GM23248 (cell line): ENCODE measurements around the gene FTO. TPM values are rescaled to one million over a fixed set of nuclear protein-coding genes. Genes with fewer than 3 reads are reported as not detected.

Experiments
- DNase-seq: peaks from one replicate; pipeline ENCODE4 v3.0.0-alpha.2; 2015
- H2AFZ ChIP-seq: fragments of 200-600 bp; sonication (generic); 2 replicates; pipeline ENCODE4 v1.6.1; 2016; ENCODE audit warnings: antibody characterized with exemption
- H3F3A ChIP-seq: fragments of 200-600 bp; sonication (generic); 2 replicates; pipeline ENCODE4 v1.6.1; 2016; ENCODE audit warnings: mild to moderate bottlenecking, antibody characterized with exemption, mixed run types; ENCODE audit not compliant: insufficient read depth
- H3K27ac ChIP-seq: fragments of 200-600 bp; sonication (generic); 2 replicates; pipeline ENCODE4 v1.5.1; 2016; ENCODE audit warnings: mild to moderate bottlenecking
- H3K27me3 ChIP-seq: fragments of 200-600 bp; sonication (generic); replicated peaks from 2 replicates; pipeline ENCODE4 v1.6.1; 2016; ENCODE audit warnings: mild to moderate bottlenecking; ENCODE audit not compliant: insufficient read depth
- H3K36me3 ChIP-seq: fragments of 200-600 bp; sonication (generic); 2 replicates; pipeline ENCODE4 v1.6.1; 2016; ENCODE audit warnings: low read depth, mild to moderate bottlenecking
- H3K4me1 ChIP-seq: fragments of 200-600 bp; sonication (generic); 2 replicates; pipeline ENCODE4 v1.6.1; 2016; ENCODE audit warnings: mild to moderate bottlenecking; ENCODE audit not compliant: insufficient read depth
- H3K4me2 ChIP-seq: fragments of 200-600 bp; sonication (generic); one replicate; pipeline ENCODE4 v1.6.1; 2016; ENCODE audit warnings: mild to moderate bottlenecking; ENCODE audit not compliant: unreplicated experiment
- H3K4me3 ChIP-seq: fragments of 200-600 bp; sonication (generic); 2 replicates; pipeline ENCODE4 v1.5.1; 2016; ENCODE audit warnings: mild to moderate bottlenecking
- H3K79me2 ChIP-seq: fragments of 200-600 bp; sonication (generic); 2 replicates; pipeline ENCODE4 v1.6.1; 2016; ENCODE audit warnings: mild to moderate bottlenecking; ENCODE audit not compliant: insufficient read depth
- H3K9ac ChIP-seq: fragments of 200-600 bp; sonication (generic); 2 replicates; pipeline ENCODE4 v1.6.1; 2016; ENCODE audit warnings: mild to moderate bottlenecking
- H3K9me2 ChIP-seq: fragments of 200-600 bp; sonication (generic); 2 replicates; pipeline ENCODE4 v1.6.1; 2016; ENCODE audit warnings: mixed run types, mild to moderate bottlenecking, moderate library complexity; ENCODE audit not compliant: insufficient read depth
- H3K9me3 ChIP-seq: fragments of 200-600 bp; sonication (generic); one replicate; pipeline ENCODE4 v1.6.1; 2017; ENCODE audit warnings: low read depth
- H4K20me1 ChIP-seq: fragments of 200-600 bp; sonication (generic); 2 replicates; pipeline ENCODE4 v1.6.0; 2016; ENCODE audit not compliant: insufficient read depth
- EZH2 ChIP-seq: fragments of 200-600 bp; sonication (generic); IDR thresholded peaks from 2 replicates; pipeline ENCODE4 v1.6.1; 2018; ENCODE audit warnings: antibody characterized with exemption, mild to moderate bottlenecking; ENCODE audit not compliant: insufficient read depth, poor library complexity, severe bottlenecking
- EZH2phosphoT487 ChIP-seq: fragments of 200-600 bp; sonication (generic); IDR thresholded peaks from 2 replicates; pipeline ENCODE4 v1.6.1; 2018; ENCODE audit warnings: antibody characterized with exemption, moderate library complexity, mild to moderate bottlenecking, low read depth; ENCODE audit not compliant: insufficient read depth
- WGBS, 2 experiments: methylation state at CpG; one replicate each; pipeline ENCODE4 v1.1.6; 2015 to 2017; ENCODE audit warnings: low lambda C conversion rate in 2 of 2, low coverage in 1 of 2; ENCODE audit errors: missing lambda C conversion rate in 2 of 2; 5-methylcytosine and 5-hydroxymethylcytosine counted together
- in situ Hi-C: fragments of 300-500 bp; cut with MboI; formaldehyde crosslinking; loops from 2 replicates; pipeline ENCODE4 v1.15.0; 2020
- polyA plus RNA-seq: library from polyadenylated mRNA; unstranded; fragments of >200 nt; fragmentation: Nextera tagmentation; extraction: Ambion mirVana; gene quantifications from 2 replicates; pipeline ENCODE4 v1.2.1, GENCODE V29; 2016
- total RNA-seq: library from RNA; depleted of rRNA; stranded (reverse); fragments of >200 nt; shearing (Covaris generic); gene quantifications from 2 replicates; pipeline ENCODE4 v1.2.3, GENCODE V29; 2014

FTO gene
- total and polyA plus RNA-seq, 2 experiments from 2014 or later: 85.3 to 99.2 TPM

DNA sequence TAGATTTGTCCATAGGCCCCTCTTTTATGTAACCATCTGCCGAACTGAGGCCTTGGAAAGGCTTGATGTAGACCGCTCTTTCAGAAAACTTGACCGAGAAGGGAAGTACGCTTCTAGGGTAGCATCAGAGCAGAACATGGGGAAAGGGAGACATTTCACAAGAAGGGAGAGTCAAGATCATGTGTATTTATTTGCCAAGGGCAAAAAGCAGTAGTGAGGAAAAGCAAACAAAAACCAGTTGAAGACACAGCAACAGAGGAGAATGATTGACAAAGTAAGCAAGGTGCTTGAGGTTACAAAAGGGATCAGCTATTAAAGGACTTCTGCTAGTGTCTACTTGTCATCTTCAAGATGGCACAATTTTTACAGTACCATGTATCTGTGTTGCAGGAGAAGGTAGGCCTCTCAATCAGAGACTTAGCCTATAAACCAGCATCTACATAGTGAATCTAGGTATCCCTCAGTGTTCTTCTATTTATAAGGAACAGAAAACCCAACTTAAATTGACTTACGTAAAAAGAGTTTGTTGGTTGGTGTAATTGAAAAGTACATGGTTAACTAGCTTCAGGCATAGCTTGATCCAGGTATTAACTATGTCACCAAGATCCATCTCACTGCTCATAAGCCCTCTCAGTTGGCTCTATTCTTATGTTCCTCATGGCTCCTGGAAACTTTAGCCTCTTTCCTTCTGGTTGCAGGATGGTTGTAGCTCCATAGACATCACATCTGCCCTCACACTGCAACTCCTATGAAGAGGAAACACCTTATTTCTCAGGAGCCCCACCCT is 294.3 kb downstream of the FTO start:
- no peak overlapping the region for H2AFZ ChIP-seq
- no peak for DNase-seq
- H3K9ac ChIP-seq: no peak overlapping the region
- H3K9me2 ChIP-seq: no peaks in the 10 kb centered on the region
- H4K20me1 ChIP-seq: no peaks in the 10 kb centered on the region
- no peaks in the 10 kb centered on the region for H3F3A ChIP-seq
- no peak overlapping the region for H3K4me2 ChIP-seq
- in situ Hi-C loops: no loop called here
- no peak overlapping the region for H3K4me3 ChIP-seq
- no peak for TF ChIP-seq EZH2
- no peak for TF ChIP-seq EZH2phosphoT487
- no peaks in the 10 kb centered on the region for H3K79me2 ChIP-seq
- 98 to 99% methylated on average over 5 of the region's 5 CpGs for WGBS, 2 experiments
- no peaks in the 10 kb centered on the region for H3K27me3 ChIP-seq
- no peaks in the 10 kb centered on the region for H3K4me1 ChIP-seq
- no peak overlapping the region for H3K27ac ChIP-seq
- no peaks in the 10 kb centered on the region for H3K9me3 ChIP-seq
- H3K36me3 ChIP-seq: no peaks in the 10 kb centered on the region

DNA sequence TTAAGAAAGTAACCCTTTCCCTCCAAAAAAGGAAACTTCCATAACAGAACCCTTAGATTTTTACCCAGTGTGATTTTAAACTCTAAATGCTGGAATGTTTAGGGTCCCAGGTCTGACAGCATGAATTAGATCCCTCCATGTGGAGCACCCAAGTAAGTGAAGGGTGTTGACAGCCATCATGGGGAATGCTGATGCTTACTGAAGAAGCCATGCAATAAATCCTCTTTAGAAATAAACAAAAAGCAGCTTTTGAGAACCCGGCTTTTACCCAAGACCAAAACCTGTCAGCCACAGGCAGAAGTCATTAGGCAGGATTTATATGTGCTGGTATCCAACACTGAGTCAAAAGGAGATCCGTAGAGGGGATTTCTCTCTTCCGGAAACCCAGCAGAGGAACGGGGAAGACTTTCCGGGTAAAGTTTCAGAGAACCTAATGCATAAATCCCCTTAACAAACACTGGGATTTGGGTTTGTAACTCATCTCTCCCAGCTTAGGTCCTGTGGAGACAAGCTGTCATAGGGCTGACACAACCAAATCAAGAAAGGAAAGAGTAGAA is 295.1 kb downstream of the FTO start:
- no peaks in the 10 kb centered on the region for H3K4me1 ChIP-seq
- no peak for DNase-seq
- H3K9ac ChIP-seq: no peak overlapping the region
- H3K9me2 ChIP-seq: no peaks in the 10 kb centered on the region
- H3K9me3 ChIP-seq: no peaks in the 10 kb centered on the region
- 97 to 98% methylated on average over 5 of the region's 5 CpGs for WGBS, 2 experiments
- H3K4me2 ChIP-seq: no peak overlapping the region
- no peaks in the 10 kb centered on the region for H4K20me1 ChIP-seq
- no peaks in the 10 kb centered on the region for H3K36me3 ChIP-seq
- H3K79me2 ChIP-seq: no peaks in the 10 kb centered on the region
- H2AFZ ChIP-seq: no peak overlapping the region
- no peak overlapping the region for H3K4me3 ChIP-seq
- TF ChIP-seq EZH2phosphoT487 (no peak), EZH2 (no peak)
- no peaks in the 10 kb centered on the region for H3F3A ChIP-seq
- in situ Hi-C loops: no loop called here
- no peaks in the 10 kb centered on the region for H3K27me3 ChIP-seq
- no peak overlapping the region for H3K27ac ChIP-seq

DNA sequence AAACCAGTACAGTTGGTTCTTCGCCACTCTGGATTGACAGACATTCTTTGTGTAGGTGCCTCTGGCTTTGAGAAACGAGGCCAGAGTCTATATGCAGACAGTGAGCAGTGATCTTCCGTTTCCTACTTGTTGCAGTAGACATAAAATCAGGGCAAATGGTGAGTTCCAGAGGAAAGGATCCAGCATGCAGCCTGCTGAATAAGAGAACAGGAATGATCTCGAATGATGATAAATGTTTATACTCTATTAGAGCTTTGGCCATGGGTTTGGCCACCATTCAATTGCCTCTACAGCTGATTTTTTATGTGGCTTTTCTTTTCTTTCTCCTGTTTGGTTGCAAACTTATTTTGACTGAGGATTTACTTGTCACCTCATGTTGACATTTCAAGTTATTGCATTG is 295.9 kb downstream of the FTO start:
- Histone ChIP-seq H3K36me3 (no peaks in the 10 kb centered on the region), H3K9me3 (no peaks in the 10 kb centered on the region), H3F3A (no peaks in the 10 kb centered on the region), H3K79me2 (no peaks in the 10 kb centered on the region), H3K9me2 (no peaks in the 10 kb centered on the region), H3K9ac (no peak overlapping the region), H3K27me3 (no peaks in the 10 kb centered on the region), H4K20me1 (no peaks in the 10 kb centered on the region), H3K27ac (no peak overlapping the region), H3K4me1 (no peaks in the 10 kb centered on the region), H3K4me3 (no peak overlapping the region), H3K4me2 (no peak overlapping the region), H2AFZ (no peak overlapping the region)
- TF ChIP-seq EZH2: no peak
- no peak for TF ChIP-seq EZH2phosphoT487
- in situ Hi-C loops: no loop called here
- peak; percentile 23 for DNase-seq
- WGBS, 2 experiments: 62 to 66% methylated on average over 4 of the region's 4 CpGs

DNA sequence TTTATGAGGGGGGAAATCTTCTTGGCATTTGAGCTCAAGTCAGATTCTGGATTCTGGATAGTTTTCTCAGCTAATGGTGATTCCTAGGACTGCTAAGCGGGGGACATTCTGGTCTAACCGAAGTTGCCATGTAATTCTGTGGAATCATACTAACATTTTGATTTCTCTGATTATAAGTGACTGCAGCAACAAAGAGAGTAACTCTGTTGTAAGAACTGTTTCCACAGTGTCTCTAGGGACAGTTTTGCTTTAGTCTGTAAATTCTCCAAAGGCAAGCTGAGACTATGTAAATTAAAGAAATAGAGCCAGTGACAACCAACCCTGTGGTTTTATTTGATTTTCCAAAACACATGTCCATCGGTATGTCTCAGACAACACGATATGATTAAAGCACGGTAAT is 296.4 kb downstream of the FTO start:
- Histone ChIP-seq H2AFZ (no peak overlapping the region), H3K4me2 (no peak overlapping the region), H4K20me1 (no peaks in the 10 kb centered on the region), H3K9me2 (no peaks in the 10 kb centered on the region), H3K36me3 (no peaks in the 10 kb centered on the region), H3K9me3 (no peaks in the 10 kb centered on the region), H3K9ac (no peak overlapping the region), H3K4me1 (no peaks in the 10 kb centered on the region), H3F3A (no peaks in the 10 kb centered on the region), H3K79me2 (no peaks in the 10 kb centered on the region), H3K27me3 (no peaks in the 10 kb centered on the region), H3K4me3 (no peak overlapping the region), H3K27ac (no peak overlapping the region)
- in situ Hi-C loops: no loop called here
- no peak for TF ChIP-seq EZH2
- no peak for TF ChIP-seq EZH2phosphoT487
- no peak for DNase-seq
- WGBS, 2 experiments: 86 to 89% methylated on average over 5 of the region's 5 CpGs
